Measurements from ENCODE around the gene ATP8A1. TPM values are rescaled to one million over a fixed set of nuclear protein-coding genes. Genes with fewer than 3 reads are reported as not detected.

ATP8A1 gene
- total RNA-seq, 1 experiment from 2014 or later = 0.19 TPM

DNA sequence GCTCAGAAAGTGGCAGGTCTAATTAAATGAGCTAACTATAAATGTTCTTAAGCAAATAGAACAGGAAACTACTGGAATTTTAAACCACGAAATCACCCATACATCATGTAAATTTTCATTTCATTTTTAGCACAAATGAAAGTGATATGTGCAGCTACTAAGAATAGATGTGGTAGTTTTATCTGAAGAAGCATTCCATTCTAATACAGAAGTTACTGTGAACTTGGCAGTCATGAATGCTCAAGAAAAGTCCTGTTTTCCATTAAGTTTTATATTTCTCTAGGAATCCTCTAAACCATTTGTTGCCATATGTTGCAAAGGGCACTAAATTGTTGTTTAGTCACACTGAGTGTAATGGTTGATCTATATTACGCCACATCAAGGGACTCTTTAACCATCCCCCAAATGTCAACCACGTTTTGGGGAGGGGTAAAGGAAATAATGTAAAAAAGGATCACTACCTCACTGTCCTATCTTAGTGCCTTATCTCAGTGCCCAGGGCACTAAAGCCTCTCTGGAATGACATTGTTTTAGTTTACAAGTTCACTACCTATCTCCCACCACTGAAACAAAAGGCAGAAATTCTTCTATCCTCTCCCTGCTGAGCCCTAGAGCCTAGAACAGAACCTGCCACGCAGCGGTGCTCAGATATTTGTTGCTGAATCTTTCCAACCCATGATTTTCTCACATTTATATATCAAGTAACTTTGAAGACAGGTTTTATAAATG is 141.6 kb downstream of the ATP8A1 start:
- BruUV-seq (replicated peaks) = no TSS peak
- Mint-ChIP-seq H3K27me3 (ENCODE audit: insufficient read depth, unreplicated experiment) (no peaks in the 10 kb centered on the region), H3K9me3 (ENCODE audit: unreplicated experiment) (no peaks in the 10 kb centered on the region), H3K27ac (ENCODE audit: low read depth, unreplicated experiment) (no peak overlapping the region), H3K4me1 (ENCODE audit: insufficient read depth, unreplicated experiment) (no peaks in the 10 kb centered on the region), H3K4me3 (ENCODE audit: unreplicated experiment) (no peak overlapping the region), H3K36me3 (ENCODE audit: insufficient read depth, unreplicated experiment) (no peaks in the 10 kb centered on the region)
- TF ChIP-seq CTCF (IDR thresholded peaks at IDR 0.05; ENCODE audit: unreplicated experiment) = no peak
- ChIA-PET POLR2A (no interaction called here), CTCF (interaction anchor here (0.6 to 6.7 kb wide), 5 partner anchors 44 to 247 kb away, joined by 3 to 220 read pairs (median 6); no protein-coding TSS in a partner anchor)
- intact Hi-C loops (cut with micrococcal nuclease) = loop anchor here (10.0 kb wide), 1 partner anchor 631 kb away; no protein-coding TSS in a partner anchor
- no peak for DNase-seq (ENCODE audit: unreplicated experiment)

- no peak overlapping the region for H3K27ac Mint-ChIP-seq (ENCODE audit: low read depth, unreplicated experiment)
These were observed 143.0 kb downstream of the ATP8A1 start for GRCh38 chr4:42513748-42514492.

GRCh38 chr4:42512226-42512625 is 144.7 kb downstream of the ATP8A1 start:
- DNase-seq (ENCODE audit: unreplicated experiment) = no peak
- ChIA-PET POLR2A (no interaction called here), CTCF (interaction anchor here (1.0 to 4.6 kb wide), 5 partner anchors 140 to 232 kb away, joined by 3 to 36 read pairs (median 7); no protein-coding TSS in a partner anchor)
- BruUV-seq (replicated peaks) = no TSS peak
- H3K27ac Mint-ChIP-seq (ENCODE audit: low read depth, unreplicated experiment) = no peak overlapping the region
- H3K4me1 Mint-ChIP-seq (ENCODE audit: insufficient read depth, unreplicated experiment) = no peaks in the 10 kb centered on the region
- H3K9me3 Mint-ChIP-seq (ENCODE audit: unreplicated experiment) = no peaks in the 10 kb centered on the region
- TF ChIP-seq CTCF (IDR thresholded peaks at IDR 0.05; ENCODE audit: unreplicated experiment) = no peak
- no peak overlapping the region for H3K4me3 Mint-ChIP-seq (ENCODE audit: unreplicated experiment)
- H3K27me3 Mint-ChIP-seq (ENCODE audit: insufficient read depth, unreplicated experiment) = no peaks in the 10 kb centered on the region
- intact Hi-C loops (cut with micrococcal nuclease) = loop anchor here (10.0 kb wide), 1 partner anchor 627 kb away; no protein-coding TSS in a partner anchor
- H3K36me3 Mint-ChIP-seq (ENCODE audit: insufficient read depth, unreplicated experiment) = no peaks in the 10 kb centered on the region

More at GRCh38 chr4:42513748-42514492, 143.0 kb downstream of the ATP8A1 start:
- intact Hi-C loops (cut with micrococcal nuclease) = loop anchor here (10.0 kb wide), 1 partner anchor 629 kb away; no protein-coding TSS in a partner anchor
- no peak for TF ChIP-seq CTCF (IDR thresholded peaks at IDR 0.05; ENCODE audit: unreplicated experiment)
- Mint-ChIP-seq H3K27me3 (ENCODE audit: insufficient read depth, unreplicated experiment) (no peaks in the 10 kb centered on the region), H3K36me3 (ENCODE audit: insufficient read depth, unreplicated experiment) (no peaks in the 10 kb centered on the region), H3K4me1 (ENCODE audit: insufficient read depth, unreplicated experiment) (no peaks in the 10 kb centered on the region), H3K4me3 (ENCODE audit: unreplicated experiment) (no peak overlapping the region), H3K9me3 (ENCODE audit: unreplicated experiment) (no peaks in the 10 kb centered on the region)
- DNase-seq (ENCODE audit: unreplicated experiment) = no peak
- POLR2A ChIA-PET = no interaction called here
- CTCF ChIA-PET = interaction anchor here (0.6 to 4.6 kb wide), 5 partner anchors 30 to 1667 kb away, joined by 3 to 36 read pairs (median 3); no protein-coding TSS in a partner anchor
- no TSS peak for BruUV-seq (replicated peaks)

- no peak for TF ChIP-seq CTCF (IDR thresholded peaks at IDR 0.05; ENCODE audit: unreplicated experiment)
- Mint-ChIP-seq H3K27ac (ENCODE audit: low read depth, unreplicated experiment) (no peak overlapping the region), H3K9me3 (ENCODE audit: unreplicated experiment) (no peaks in the 10 kb centered on the region), H3K27me3 (ENCODE audit: insufficient read depth, unreplicated experiment) (no peaks in the 10 kb centered on the region), H3K4me3 (ENCODE audit: unreplicated experiment) (no peak overlapping the region), H3K36me3 (ENCODE audit: insufficient read depth, unreplicated experiment) (no peaks in the 10 kb centered on the region), H3K4me1 (ENCODE audit: insufficient read depth, unreplicated experiment) (no peaks in the 10 kb centered on the region)
- intact Hi-C loops (cut with micrococcal nuclease) = loop anchor here (10.0 kb wide), 1 partner anchor 625 kb away; no protein-coding TSS in a partner anchor
- ChIA-PET CTCF (interaction anchor here (0.8 to 2.5 kb wide), 7 partner anchors 11 to 228 kb away, joined by 3 to 10 read pairs (median 6); no protein-coding TSS in a partner anchor), POLR2A (no interaction called here)
- BruUV-seq (replicated peaks) = no TSS peak
- DNase-seq (ENCODE audit: unreplicated experiment) = no peak
These were observed 146.7 kb downstream of the ATP8A1 start for GRCh38 chr4:42510225-42510624.

Data from MCF 10A (cell line).